ENCODE measurements around the gene DSN1.

GRCh38 chr20:36744764-36745191 is 28.8 kb downstream of the DSN1 start:
- TF ChIP-seq USF2 (IDR thresholded peaks at IDR 0.05) (no peak), CTCF (IDR thresholded peaks at IDR 0.05) (no peak)
